AG04450 (cell line): ENCODE measurements around the gene ARID1A. TPM values are rescaled to one million over a fixed set of nuclear protein-coding genes. Genes with fewer than 3 reads are reported as not detected.
A peak's percentile ranks its signal among the peaks of the same experiment; 100 is the strongest.

Experiments used
- CTCF ChIA-PET: fragments of 300-600, 350-600 bp; formaldehyde crosslinking; extraction: SDS; loops from one replicate; lab custom pipeline; 2022; ENCODE audit warnings: antibody characterized with exemption, inconsistent platforms; lab: Charles Lee
- POLR2A ChIA-PET: fragments of 350-600 bp; formaldehyde crosslinking; extraction: SDS; loops from one replicate; lab custom pipeline; 2021; ENCODE audit warnings: antibody characterized with exemption, inconsistent platforms; lab: Yijun Ruan, JAX
- DNase-seq: peaks from one replicate; pipeline ENCODE4 v3.0.0-alpha.2; 2011; ENCODE audit warnings: low read depth, low spot score
- H3K27ac ChIP-seq: one replicate; pipeline ENCODE4 v1.5.1; 2012; ENCODE audit warnings: low read depth, low read length, control low read depth
- H3K27me3 ChIP-seq: one replicate; pipeline ENCODE4 v1.6.0; 2012; ENCODE audit warnings: low read length; ENCODE audit not compliant: control insufficient read depth, insufficient read depth
- H3K4me3 ChIP-seq: 2 replicates; pipeline ENCODE4 v1.5.1; 2011; ENCODE audit warnings: mild to moderate bottlenecking, low read depth, low read length, control low read depth
- H3K9me3 ChIP-seq: 2 replicates; pipeline ENCODE4 v1.5.1; 2012; ENCODE audit warnings: low read length; ENCODE audit not compliant: control insufficient read depth, insufficient read depth
- CTCF ChIP-seq: IDR thresholded peaks from 2 replicates; pipeline ENCODE4 v1.5.1; 2011; ENCODE audit warnings: low read depth, low read length, control low read depth, inconsistent platforms
- polyA plus RNA-seq: library from polyadenylated mRNA; depleted of rRNA; stranded (reverse); fragments of >200 nt; gene quantifications from 2 replicates; pipeline ENCODE4 v1.2.3, GENCODE V29; 2011; rRNA removed
- small RNA-seq: library from RNA; depleted of rRNA; stranded (forward); fragments of <200 nt; gene quantifications from one replicate; pipeline ENCODE3, GENCODE V24; 2012; ENCODE audit warnings: low read depth; ENCODE audit not compliant: insufficient read length

Gene ARID1A
- polyA plus RNA-seq, 1 experiment: 16.4 TPM

GRCh38 chr1:26829184-26829911 lies 133.5 kb downstream of the ARID1A start:
- no peaks in the 10 kb centered on the region for H3K27me3 ChIP-seq
- H3K4me3 ChIP-seq: 0 out of 2 replicates have a peak overlapping the region, but pooled peaks have one; percentile 22
- no peaks in the 10 kb centered on the region for H3K9me3 ChIP-seq
- ChIA-PET POLR2A (interaction anchor here (0.6 kb wide), 1 partner anchor 173 kb away, joined by 3 read pairs; no protein-coding TSS in a partner anchor), CTCF (no interaction called here)
- DNase-seq: no peak
- no peak for TF ChIP-seq CTCF
- H3K27ac ChIP-seq: no peak overlapping the region

GRCh38 chr1:26831059-26831458 lies 135.2 kb downstream of the ARID1A start:
- Histone ChIP-seq H3K4me3 (no peak overlapping the region), H3K27me3 (no peaks in the 10 kb centered on the region), H3K27ac (no peak overlapping the region), H3K9me3 (no peaks in the 10 kb centered on the region)
- no peak for DNase-seq
- ChIA-PET CTCF (interaction anchor here (1.0 kb wide), 1 partner anchor 19 kb away, joined by 3 read pairs; no protein-coding TSS in a partner anchor), POLR2A (no interaction called here)
- TF ChIP-seq CTCF: no peak

Small RNAs within 50 kb of the gene (small RNA-seq; reads per million reads assigned to genes)
- not detected for gene AL627082.1
- not detected for gene RN7SL165P

Other genes with a start within 250 kb of the ARID1A start
- 276 and 278 TPM in 2 replicates for gene HMGN2, start 223.6 kb upstream of the ARID1A start, polyA plus RNA-seq
- 2.8 and 3.4 TPM in 2 replicates for gene RPS6KA1, start 166.3 kb upstream of the ARID1A start, polyA plus RNA-seq
- gene PIGV, start 91.9 kb downstream of the ARID1A start, polyA plus RNA-seq: 16.1 and 17.8 TPM in 2 replicates
- gene ZDHHC18, start 130.7 kb downstream of the ARID1A start, polyA plus RNA-seq: 20.4 and 29.2 TPM in 2 replicates
- 0.09 and 0.10 TPM in 2 replicates for gene SFN, start 167.1 kb downstream of the ARID1A start, polyA plus RNA-seq
- gene GPN2, start 194.3 kb downstream of the ARID1A start, polyA plus RNA-seq: 28.7 and 40.3 TPM in 2 replicates
- gene GPATCH3, start 204.5 kb downstream of the ARID1A start, polyA plus RNA-seq: 6.2 and 6.5 TPM in 2 replicates
- not detected in 2 replicates for gene NR0B2, start 218.0 kb downstream of the ARID1A start, polyA plus RNA-seq
- 54.0 and 54.1 TPM in 2 replicates for gene NUDC, start 225.7 kb downstream of the ARID1A start, polyA plus RNA-seq